ENCODE measurements around the gene ASB16. TPM values are rescaled to one million over a fixed set of nuclear protein-coding genes. Genes with fewer than 3 reads are reported as not detected.
"Not testable (repeated sequence)": the region's sequence is repeated elsewhere in the genome, so short reads cannot be mapped to it uniquely, and the experiment has no call there.

Gene ASB16
- polyA plus RNA-seq, 4 donors = 1.1 to 4.0 (median 2.1) TPM

GRCh38 chr17:44146375-44147346 is 23.8 kb upstream of the ASB16 start:
- no peak for DNase-seq (ENCODE audit: low read depth in 4 of 4, low spot score in 3 of 4)

- DNase-seq (ENCODE audit: low read depth in 4 of 4, low spot score in 3 of 4) = no peak
Measured at GRCh38 chr17:44147812-44148211, 22.7 kb upstream of the ASB16 start.

GRCh38 chr17:44149066-44149465 is 21.4 kb upstream of the ASB16 start:
- DNase-seq (ENCODE audit: low read depth in 4 of 4, low spot score in 3 of 4) = not testable (repeated sequence)

- DNase-seq (ENCODE audit: low read depth in 4 of 4, low spot score in 3 of 4) = no peak
Measured at GRCh38 chr17:44149750-44150329, 20.7 kb upstream of the ASB16 start.

- no peak for DNase-seq (ENCODE audit: low read depth in 4 of 4, low spot score in 3 of 4)
Measured at GRCh38 chr17:44152875-44153274, 17.6 kb upstream of the ASB16 start.

- no peak for DNase-seq (ENCODE audit: low read depth in 4 of 4, low spot score in 3 of 4)
Measured at GRCh38 chr17:44155488-44155887, 15.0 kb upstream of the ASB16 start.

GRCh38 chr17:44159519-44160210 is 10.8 kb upstream of the ASB16 start:
- no peak for DNase-seq (ENCODE audit: low read depth in 4 of 4, low spot score in 3 of 4)

- no peak for DNase-seq (ENCODE audit: low read depth in 4 of 4, low spot score in 3 of 4)
Measured at GRCh38 chr17:44164476-44164875, 6.0 kb upstream of the ASB16 start.

GRCh38 chr17:44167181-44167861 is 3.2 kb upstream of the ASB16 start:
- DNase-seq (ENCODE audit: low read depth in 4 of 4, low spot score in 3 of 4) = no peak

- DNase-seq (ENCODE audit: low read depth in 4 of 4, low spot score in 3 of 4) = no peak
Measured at GRCh38 chr17:44170135-44170498, 387 bp upstream of the ASB16 start.

GRCh38 chr17:44171931-44172455 is 1.5 kb downstream of the ASB16 start:
- DNase-seq (ENCODE audit: low read depth in 4 of 4, low spot score in 3 of 4) = no peak

GRCh38 chr17:44174427-44174826 is 3.9 kb downstream of the ASB16 start:
- no peak for DNase-seq (ENCODE audit: low read depth in 4 of 4, low spot score in 3 of 4)

- no peak for DNase-seq (ENCODE audit: low read depth in 4 of 4, low spot score in 3 of 4)
Measured at GRCh38 chr17:44176257-44176656, 5.8 kb downstream of the ASB16 start.

- DNase-seq (ENCODE audit: low read depth in 4 of 4, low spot score in 3 of 4) = no peak
Measured at GRCh38 chr17:44176671-44177501, 6.4 kb downstream of the ASB16 start.

- no peak for DNase-seq (ENCODE audit: low read depth in 4 of 4, low spot score in 3 of 4)
Measured at GRCh38 chr17:44177640-44178039, 7.1 kb downstream of the ASB16 start.

GRCh38 chr17:44178133-44178532 is 7.6 kb downstream of the ASB16 start:
- no peak for DNase-seq (ENCODE audit: low read depth in 4 of 4, low spot score in 3 of 4)

GRCh38 chr17:44183024-44183423 is 12.5 kb downstream of the ASB16 start:
- DNase-seq (ENCODE audit: low read depth in 4 of 4, low spot score in 3 of 4) = no peak

GRCh38 chr17:44184212-44184810 is 13.8 kb downstream of the ASB16 start:
- no peak for DNase-seq (ENCODE audit: low read depth in 4 of 4, low spot score in 3 of 4)

All from left renal pelvis (tissue), 4 donors.